Stimulated activated memory B cell treated with anti-CD40 and anti-IgM and Interleukin-4, amounts not matched to agents 10 μg/mL and 1 μg/mL and 100 μg/mL, for 72 hours (primary cell): ENCODE results near the gene SUPT4H1.

Source experiments
- ATAC-seq: fragments of 150-1000 bp; cut with Tn5 transposase; 2 replicates; pipeline ENCODE4 v1.10.0; 2021
- H3K27ac Mint-ChIP-seq: one replicate; pipeline ENCODE4 v1.8.0; 2022; ENCODE audit warnings: mild to moderate bottlenecking, mixed read lengths
- H3K27me3 Mint-ChIP-seq: one replicate; pipeline ENCODE4 v1.8.0; 2022; ENCODE audit warnings: mixed read lengths
- H3K36me3 Mint-ChIP-seq: one replicate; pipeline ENCODE4 v1.8.0; 2022; ENCODE audit warnings: mixed read lengths
- H3K4me1 Mint-ChIP-seq: one replicate; pipeline ENCODE4 v1.8.0; 2022; ENCODE audit warnings: mixed read lengths
- H3K4me3 Mint-ChIP-seq: one replicate; pipeline ENCODE4 v1.8.0; 2022; ENCODE audit warnings: mild to moderate bottlenecking, moderate library complexity, mixed read lengths
- H3K9me3 Mint-ChIP-seq: one replicate; pipeline ENCODE4 v1.8.0; 2022; ENCODE audit warnings: mixed read lengths

SUPT4H1 gene

GRCh38 chr17:58373003-58373402 is 21.0 kb upstream of the SUPT4H1 start:
- H3K27me3 Mint-ChIP-seq = no peaks in the 10 kb centered on the region
- H3K36me3 Mint-ChIP-seq = no peaks in the 10 kb centered on the region
- no peak for ATAC-seq
- H3K27ac Mint-ChIP-seq = peak overlapping the region; percentile 15
- peaks cover 32% of the 10 kb centered on the region for H3K4me1 Mint-ChIP-seq
- H3K4me3 Mint-ChIP-seq = no peak overlapping the region
- H3K9me3 Mint-ChIP-seq = no peaks in the 10 kb centered on the region

GRCh38 chr17:58371300-58371950 is 19.4 kb upstream of the SUPT4H1 start:
- H3K27me3 Mint-ChIP-seq = no peaks in the 10 kb centered on the region
- no peak for ATAC-seq
- H3K4me3 Mint-ChIP-seq = no peak overlapping the region
- no peaks in the 10 kb centered on the region for H3K9me3 Mint-ChIP-seq
- peak overlapping the region; percentile 30 for H3K27ac Mint-ChIP-seq
- peaks cover 32% of the 10 kb centered on the region for H3K4me1 Mint-ChIP-seq
- no peaks in the 10 kb centered on the region for H3K36me3 Mint-ChIP-seq

GRCh38 chr17:58370716-58371115 is 18.7 kb upstream of the SUPT4H1 start:
- no peaks in the 10 kb centered on the region for H3K27me3 Mint-ChIP-seq
- H3K4me3 Mint-ChIP-seq = no peak overlapping the region
- H3K27ac Mint-ChIP-seq = peak overlapping the region; percentile 30
- H3K36me3 Mint-ChIP-seq = no peaks in the 10 kb centered on the region
- peaks cover 30% of the 10 kb centered on the region for H3K4me1 Mint-ChIP-seq
- no peaks in the 10 kb centered on the region for H3K9me3 Mint-ChIP-seq
- no peak for ATAC-seq

DNA sequence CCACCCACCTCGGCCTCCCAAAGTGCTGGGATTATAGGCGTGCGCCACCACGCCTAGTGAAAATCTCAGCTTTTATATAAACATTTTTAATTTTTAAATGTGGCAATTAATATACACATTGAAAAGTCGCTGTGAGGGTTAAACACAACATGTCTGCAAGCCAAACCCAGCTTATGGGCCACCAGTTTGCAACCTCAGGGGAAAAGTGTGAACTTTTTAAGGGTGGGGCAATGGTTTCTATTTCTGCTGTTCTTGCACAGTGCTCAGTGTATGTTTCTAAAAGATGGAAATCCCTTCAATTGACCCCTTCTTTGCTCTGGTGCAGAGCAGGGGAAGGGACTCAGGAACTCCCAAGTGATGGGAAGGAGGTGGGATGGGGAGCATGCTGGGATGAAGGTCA is 18.3 kb upstream of the SUPT4H1 start:
- Mint-ChIP-seq H3K27ac (peak overlapping the region; percentile 30), H3K36me3 (no peaks in the 10 kb centered on the region), H3K9me3 (no peaks in the 10 kb centered on the region), H3K4me3 (no peak overlapping the region), H3K4me1 (peaks cover 26% of the 10 kb centered on the region), H3K27me3 (no peaks in the 10 kb centered on the region)
- ATAC-seq = no peak

DNA sequence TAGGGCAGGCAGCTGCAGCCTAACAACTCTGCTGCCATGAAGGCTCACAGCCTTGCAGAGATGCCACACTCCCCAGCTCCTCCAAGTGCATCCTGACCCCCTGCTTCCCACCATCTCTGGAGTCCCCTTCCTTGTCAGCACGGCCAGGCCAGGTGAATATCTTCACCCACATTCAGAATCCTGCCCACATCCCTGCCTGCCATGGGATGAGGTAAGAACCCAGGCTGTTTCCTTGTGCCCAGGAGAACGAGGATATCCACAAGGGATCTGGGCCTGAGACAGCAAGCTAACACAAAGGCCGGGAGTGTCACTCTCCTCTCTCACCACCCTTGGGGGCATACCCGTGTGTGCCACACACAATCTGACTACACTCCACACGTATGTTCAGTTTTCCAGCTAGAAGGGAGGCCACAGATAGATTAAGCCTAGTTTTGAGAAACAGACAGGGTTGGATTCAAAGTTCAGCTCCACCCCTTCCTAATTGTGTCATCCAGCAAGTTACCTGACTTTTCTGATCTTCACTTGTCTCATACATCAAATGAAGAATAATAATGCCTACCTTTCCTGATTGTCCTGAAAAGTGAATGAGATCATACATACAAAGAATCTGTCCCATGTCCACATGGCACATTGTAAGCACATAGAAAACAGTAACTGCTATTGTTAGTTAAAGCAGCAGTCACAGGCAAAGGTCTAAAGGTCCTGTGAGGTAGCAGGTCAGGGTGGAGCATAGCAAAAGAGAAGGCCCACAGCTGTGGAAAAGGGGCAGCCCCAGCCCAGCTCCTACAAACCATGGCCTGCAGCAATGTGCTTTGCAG is 17.4 kb upstream of the SUPT4H1 start:
- peaks cover 19% of the 10 kb centered on the region for H3K4me1 Mint-ChIP-seq
- H3K9me3 Mint-ChIP-seq = no peaks in the 10 kb centered on the region
- peak overlapping the region; percentile 84 for H3K27ac Mint-ChIP-seq
- no peaks in the 10 kb centered on the region for H3K27me3 Mint-ChIP-seq
- H3K4me3 Mint-ChIP-seq = peak overlapping the region; percentile 22
- ATAC-seq = peak; percentile 90
- H3K36me3 Mint-ChIP-seq = no peaks in the 10 kb centered on the region

- no peaks in the 10 kb centered on the region for H3K9me3 Mint-ChIP-seq
- H3K27ac Mint-ChIP-seq = peak overlapping the region; percentile 84
- no peak overlapping the region for H3K4me3 Mint-ChIP-seq
- H3K27me3 Mint-ChIP-seq = no peaks in the 10 kb centered on the region
- ATAC-seq = peak; percentile 85
- no peaks in the 10 kb centered on the region for H3K36me3 Mint-ChIP-seq
- H3K4me1 Mint-ChIP-seq = peaks cover 19% of the 10 kb centered on the region
Measured at GRCh38 chr17:58368860-58369213, 16.8 kb upstream of the SUPT4H1 start.

- H3K9me3 Mint-ChIP-seq = no peaks in the 10 kb centered on the region
Measured at GRCh38 chr17:58367461-58367860, 15.5 kb upstream of the SUPT4H1 start.

GRCh38 chr17:58365980-58366595 is 14.1 kb upstream of the SUPT4H1 start:
- Mint-ChIP-seq H3K9me3 (no peaks in the 10 kb centered on the region), H3K4me3 (no peak overlapping the region), H3K36me3 (no peaks in the 10 kb centered on the region), H3K27ac (no peak overlapping the region), H3K4me1 (peaks cover 19% of the 10 kb centered on the region), H3K27me3 (no peaks in the 10 kb centered on the region)
- no peak for ATAC-seq

More at GRCh38 chr17:58367461-58367860, 15.5 kb upstream of the SUPT4H1 start:
- H3K4me3 Mint-ChIP-seq = no peak overlapping the region
- H3K27ac Mint-ChIP-seq = no peak overlapping the region
- H3K36me3 Mint-ChIP-seq = no peaks in the 10 kb centered on the region
- peaks cover 19% of the 10 kb centered on the region for H3K4me1 Mint-ChIP-seq
- H3K27me3 Mint-ChIP-seq = no peaks in the 10 kb centered on the region
- no peak for ATAC-seq

- H3K27me3 Mint-ChIP-seq = no peaks in the 10 kb centered on the region
- H3K27ac Mint-ChIP-seq = no peak overlapping the region
- no peak for ATAC-seq
- H3K36me3 Mint-ChIP-seq = no peaks in the 10 kb centered on the region
- no peak overlapping the region for H3K4me3 Mint-ChIP-seq
- no peaks in the 10 kb centered on the region for H3K9me3 Mint-ChIP-seq
- H3K4me1 Mint-ChIP-seq = peaks cover 12% of the 10 kb centered on the region
Measured at GRCh38 chr17:58365185-58365979, 13.4 kb upstream of the SUPT4H1 start.

GRCh38 chr17:58364270-58364942 is 12.4 kb upstream of the SUPT4H1 start:
- H3K4me3 Mint-ChIP-seq = no peak overlapping the region
- H3K4me1 Mint-ChIP-seq = peaks cover 8% of the 10 kb centered on the region
- H3K27me3 Mint-ChIP-seq = no peaks in the 10 kb centered on the region
- no peak overlapping the region for H3K27ac Mint-ChIP-seq
- ATAC-seq = no peak
- no peaks in the 10 kb centered on the region for H3K9me3 Mint-ChIP-seq
- no peaks in the 10 kb centered on the region for H3K36me3 Mint-ChIP-seq

DNA sequence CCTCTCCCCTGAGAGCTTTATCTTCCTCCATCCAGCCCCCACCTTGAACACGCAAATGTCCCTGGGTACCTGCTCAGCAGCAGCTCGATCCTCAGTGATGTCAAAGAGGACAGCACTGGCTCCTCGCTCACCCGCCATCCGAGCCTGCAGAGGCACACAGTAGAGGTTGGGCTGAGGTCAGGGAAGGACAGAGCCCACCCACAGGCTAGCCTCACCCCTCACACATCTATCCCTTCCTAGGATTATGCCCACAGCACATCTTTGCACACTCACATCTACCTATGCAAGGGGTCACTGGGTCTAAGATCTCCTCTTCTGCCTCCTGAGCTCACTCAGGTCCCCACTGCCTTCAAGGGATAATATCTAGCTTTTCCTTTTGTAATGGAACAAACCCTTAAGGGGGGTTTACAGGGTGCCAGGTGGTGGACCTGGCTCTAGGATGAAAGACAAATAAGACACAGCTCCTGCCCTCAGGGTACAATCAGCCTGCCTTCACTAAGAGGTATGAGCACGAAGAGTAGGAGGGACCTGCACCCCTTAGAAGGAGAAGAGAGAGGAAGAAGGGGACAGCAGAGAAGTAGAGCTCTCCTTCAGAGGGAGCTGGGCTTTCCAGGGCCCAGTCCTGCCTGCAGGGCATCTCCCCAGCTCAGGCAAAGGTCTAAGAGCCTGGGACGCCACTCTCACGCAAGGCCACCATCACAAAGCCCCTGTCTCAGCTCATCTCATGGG is 11.6 kb upstream of the SUPT4H1 start:
- no peak for ATAC-seq
- no peak overlapping the region for H3K27ac Mint-ChIP-seq
- no peaks in the 10 kb centered on the region for H3K9me3 Mint-ChIP-seq
- H3K36me3 Mint-ChIP-seq = no peaks in the 10 kb centered on the region
- H3K27me3 Mint-ChIP-seq = no peaks in the 10 kb centered on the region
- H3K4me3 Mint-ChIP-seq = no peak overlapping the region
- peaks cover under 1% of the 10 kb centered on the region for H3K4me1 Mint-ChIP-seq

DNA sequence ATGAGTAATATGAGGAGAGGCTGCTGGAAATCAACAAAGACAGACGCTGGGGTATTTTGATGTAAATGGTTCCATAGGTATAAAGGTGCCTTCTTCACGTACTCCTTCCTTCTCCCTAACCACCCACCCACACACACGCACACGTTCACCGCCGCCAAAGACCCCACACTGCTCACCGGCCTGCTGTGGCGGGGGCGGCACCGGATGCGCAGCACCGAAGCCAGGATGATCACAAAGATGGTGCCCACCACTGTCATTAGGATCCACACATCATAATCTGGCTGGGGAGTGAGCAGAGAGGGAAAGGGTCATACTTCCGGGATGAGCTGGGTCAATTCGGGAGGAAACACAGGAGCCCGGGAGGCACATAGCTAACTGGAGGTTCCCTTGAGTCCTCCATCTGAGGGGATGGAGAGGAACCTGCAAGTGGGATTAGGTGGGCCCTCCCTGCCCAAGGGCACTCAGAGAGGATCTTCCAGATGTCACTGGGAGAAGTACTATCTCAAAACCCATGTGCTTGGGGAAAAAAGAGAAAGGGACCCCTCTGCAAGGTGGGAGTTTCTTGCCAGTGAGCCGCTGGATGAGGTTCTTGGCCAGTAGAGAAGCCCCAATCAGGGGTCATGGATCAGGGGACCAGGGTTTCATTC is 10.5 kb upstream of the SUPT4H1 start:
- H3K36me3 Mint-ChIP-seq = no peaks in the 10 kb centered on the region
- H3K9me3 Mint-ChIP-seq = no peaks in the 10 kb centered on the region
- H3K27ac Mint-ChIP-seq = no peak overlapping the region
- ATAC-seq = no peak
- no peaks in the 10 kb centered on the region for H3K4me1 Mint-ChIP-seq
- H3K4me3 Mint-ChIP-seq = no peak overlapping the region
- no peaks in the 10 kb centered on the region for H3K27me3 Mint-ChIP-seq

- Mint-ChIP-seq H3K27me3 (no peaks in the 10 kb centered on the region), H3K27ac (no peak overlapping the region), H3K4me3 (no peak overlapping the region), H3K9me3 (no peaks in the 10 kb centered on the region), H3K36me3 (no peaks in the 10 kb centered on the region), H3K4me1 (no peaks in the 10 kb centered on the region)
- ATAC-seq = no peak
Measured at GRCh38 chr17:58360296-58361063, 8.5 kb upstream of the SUPT4H1 start.
